Fibroblast of the aortic adventitia (primary cell): Measurements from ENCODE around the gene ERGIC1. TPM values are rescaled to one million over a fixed set of nuclear protein-coding genes. Genes with fewer than 3 reads are reported as not detected.

Source experiments
- DNase-seq: peaks from one replicate; pipeline ENCODE4 v3.0.0-alpha.2; 2010; ENCODE audit warnings: low read depth
- H3K4me3 ChIP-seq: 2 replicates; pipeline ENCODE4 v1.5.1; 2011; ENCODE audit warnings: low read depth, mild to moderate bottlenecking, control low read depth, low read length, moderate library complexity
- CTCF ChIP-seq: IDR thresholded peaks from 2 replicates; pipeline ENCODE4 v1.5.1; 2011; ENCODE audit warnings: mild to moderate bottlenecking, low read length, control low read depth, inconsistent platforms; ENCODE audit not compliant: insufficient read depth
- total RNA-seq: library from RNA; depleted of rRNA; stranded (reverse); fragments of >200 nt; gene quantifications from 2 replicates; pipeline ENCODE4 v1.2.3, GENCODE V29; 2012; ENCODE audit warnings: low replicate concordance

The ERGIC1 gene
- total RNA-seq, 1 donor: 193 TPM

- TF ChIP-seq CTCF: no peak
- no peak overlapping the region for H3K4me3 ChIP-seq
- DNase-seq: no peak
Measured at GRCh38 chr5:172790496-172790889, 43.6 kb upstream of the ERGIC1 start.

DNA sequence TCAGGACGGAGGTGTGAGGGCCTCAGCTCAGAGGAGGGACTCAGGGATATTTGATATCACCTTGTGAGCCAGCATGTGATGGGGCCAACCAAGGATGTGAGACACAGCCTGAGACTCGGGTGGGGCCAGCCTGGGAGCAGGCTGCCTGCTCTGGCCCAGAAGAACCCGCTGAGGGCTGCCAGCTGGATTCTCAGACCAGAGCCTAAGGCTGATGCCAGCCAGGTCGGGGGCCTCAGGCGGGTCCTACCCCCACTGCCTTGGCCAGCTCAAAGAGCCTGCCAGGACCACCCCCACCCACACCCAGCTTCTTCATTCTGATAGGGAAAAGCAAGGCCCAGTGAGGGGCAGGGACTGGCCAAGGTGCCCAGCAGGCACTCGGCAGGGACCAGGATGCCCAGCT is 42.8 kb upstream of the ERGIC1 start:
- H3K4me3 ChIP-seq: no peak overlapping the region
- no peak for DNase-seq
- TF ChIP-seq CTCF: no peak

DNA sequence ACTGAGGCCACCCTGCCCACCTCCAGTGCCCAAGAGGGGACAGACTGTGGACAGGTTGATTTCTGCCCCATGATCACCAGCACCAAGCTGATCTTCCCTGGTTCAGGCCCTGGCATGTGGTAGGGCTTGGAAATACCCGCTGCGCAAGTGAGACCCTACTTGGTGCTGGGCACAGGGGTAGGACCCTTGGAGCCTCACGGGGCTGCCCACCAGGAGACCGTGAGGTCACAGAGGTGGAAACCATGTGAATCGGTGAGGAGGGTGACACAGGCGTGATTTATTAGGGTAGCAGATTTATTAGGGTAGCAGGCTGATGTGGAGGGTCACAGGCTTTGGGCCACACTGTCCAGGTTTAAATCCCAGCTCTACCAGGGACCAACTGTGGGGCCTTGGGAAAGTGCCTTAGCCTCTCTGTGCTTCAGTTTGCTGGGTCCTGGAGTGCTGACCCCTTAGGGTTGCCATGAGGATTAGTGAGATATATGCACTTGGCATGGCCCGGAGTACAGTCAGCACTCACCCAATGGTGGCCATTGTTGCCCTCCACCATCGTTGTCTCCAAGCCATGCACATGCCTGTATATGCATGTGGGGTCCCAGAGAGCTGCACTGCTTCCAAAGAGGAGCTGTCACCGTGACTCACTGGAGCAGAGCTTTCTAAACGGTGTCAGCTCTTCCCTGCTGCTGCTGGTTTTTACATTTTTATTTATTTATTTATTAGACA is 42.2 kb upstream of the ERGIC1 start:
- TF ChIP-seq CTCF: no peak
- DNase-seq: no peak
- H3K4me3 ChIP-seq: no peak overlapping the region

- no peak overlapping the region for H3K4me3 ChIP-seq
- TF ChIP-seq CTCF: no peak
- no peak for DNase-seq
Measured at GRCh38 chr5:172792701-172793570, 41.1 kb upstream of the ERGIC1 start.

DNA sequence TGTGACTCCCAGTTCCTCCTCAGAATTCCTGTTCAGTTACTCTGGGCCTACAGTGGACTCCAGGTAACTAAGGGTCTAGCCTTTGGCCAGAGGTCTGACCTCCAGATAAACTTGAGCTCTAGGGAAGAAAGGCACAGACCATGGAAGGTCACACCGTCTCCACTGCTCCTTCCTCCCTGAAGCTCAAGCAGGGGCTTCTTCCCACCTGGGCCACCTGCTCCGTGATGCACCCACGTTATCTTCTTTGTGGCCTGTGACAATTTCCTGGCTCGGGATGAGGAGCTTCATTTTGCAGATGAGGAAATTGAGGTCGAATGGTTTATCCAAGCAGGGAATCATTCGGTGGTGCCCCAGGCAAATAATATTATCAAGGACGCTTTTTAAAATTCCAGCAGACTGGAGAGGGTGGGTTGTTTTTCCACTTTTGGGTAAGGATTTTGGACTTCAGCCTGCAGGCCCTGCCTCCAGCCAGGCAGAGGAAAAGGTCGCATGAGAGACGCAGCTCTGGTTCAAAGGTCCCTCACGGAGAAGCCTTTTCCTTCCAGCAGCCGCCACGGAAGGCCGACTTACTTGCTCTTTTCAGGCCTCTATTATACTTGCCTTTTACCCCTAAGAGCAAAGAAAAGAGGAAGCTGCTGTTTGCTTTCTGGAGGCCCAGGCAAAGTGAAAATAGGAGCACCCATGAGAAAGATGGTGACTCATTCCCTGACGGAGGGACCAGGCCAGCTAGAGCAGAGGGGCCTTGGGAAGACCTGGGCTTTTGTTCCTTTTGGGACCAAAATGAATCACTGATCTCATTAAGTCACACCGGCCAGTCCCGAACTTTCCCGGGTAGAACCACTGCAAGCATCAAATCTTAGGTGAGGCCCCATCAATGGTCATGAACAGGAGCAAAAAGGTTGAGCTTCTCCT is 40.2 kb upstream of the ERGIC1 start:
- TF ChIP-seq CTCF: no peak
- peak; percentile 59 for DNase-seq

DNA sequence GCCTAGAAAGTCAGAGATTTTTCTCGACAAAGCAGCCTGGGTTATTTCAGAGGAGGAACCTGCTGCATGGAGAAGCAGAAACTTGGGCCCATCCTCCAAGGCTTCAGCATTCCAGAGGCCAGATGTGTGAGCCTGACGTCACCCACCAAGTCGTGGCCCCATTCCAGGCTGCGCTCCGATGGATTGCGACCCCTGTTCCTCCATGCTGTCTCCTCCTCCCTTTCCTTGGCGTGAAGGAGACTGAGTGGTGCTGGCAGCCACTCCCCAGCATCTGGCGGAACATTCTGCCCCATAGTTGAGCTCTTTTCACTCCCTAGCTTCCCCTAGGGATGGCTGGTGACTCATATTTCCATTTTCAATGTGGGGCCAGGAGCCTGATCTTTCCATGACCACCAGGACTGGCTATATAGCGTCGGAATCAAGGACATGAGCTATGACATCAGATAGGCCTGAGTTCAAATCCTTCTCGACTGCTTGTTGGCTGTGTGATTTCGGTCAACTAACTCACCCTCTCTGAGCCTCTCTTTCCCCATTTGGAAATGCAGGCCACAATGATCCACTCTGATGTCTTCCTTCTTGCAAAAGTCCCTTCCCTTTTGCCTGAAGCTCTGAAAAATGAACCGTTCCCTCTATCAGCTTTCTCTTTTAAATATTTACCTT is 38.6 kb upstream of the ERGIC1 start:
- peak; percentile 100 for DNase-seq
- H3K4me3 ChIP-seq: no peak overlapping the region
- TF ChIP-seq CTCF: peak; percentile 34

More for the DNA sequence above, 40.2 kb upstream of the ERGIC1 start:
- H3K4me3 ChIP-seq: no peak overlapping the region
